Common myeloid progenitor, CD34-positive (primary cell): ENCODE data around the gene NUAK2.
"Not testable (repeated sequence)": the region's sequence is repeated elsewhere in the genome, so short reads cannot be mapped to it uniquely, and the experiment has no call there.

Experiments used
- CTCF ChIA-PET: fragments of 350-600 bp; sonication (Branson Sonifier 250); formaldehyde crosslinking; loops from one replicate; lab custom pipeline; 2021; ENCODE audit warnings: antibody characterized with exemption; lab: Charles Lee
- POLR2A ChIA-PET: fragments of 350-600 bp; sonication (Branson Sonifier 250); formaldehyde crosslinking; loops from one replicate; lab custom pipeline; 2021; ENCODE audit warnings: antibody characterized with exemption; lab: Charles Lee
- DNase-seq, 3 donors: peaks; one replicate each; pipeline versions ENCODE4 v3.0.0 to v3.0.0-alpha.2; 2013
- H3K27ac ChIP-seq, 2 experiments: 1 replicate in 1 of 2; 2 replicates in 1 of 2; pipeline ENCODE4 v1.7.0; 2013; ENCODE audit warnings: inconsistent platforms in 2 of 2, low read length in 2 of 2, mild to moderate bottlenecking in 2 of 2, low read depth in 1 of 2, moderate library complexity in 1 of 2; ENCODE audit not compliant: severe bottlenecking in 2 of 2, insufficient read depth in 1 of 2, poor library complexity in 1 of 2
- H3K27me3 ChIP-seq, 5 experiments: replicated peaks in 2 of 5; 1 replicate in 3 of 5; 2 replicates in 2 of 5; pipeline versions ENCODE4 v1.6.1 to v1.7.0; 2013; ENCODE audit warnings: low read length in 4 of 5, mild to moderate bottlenecking in 2 of 5, moderate library complexity in 2 of 5, inconsistent platforms in 1 of 5; ENCODE audit not compliant: insufficient read depth in 5 of 5, control insufficient read depth in 4 of 5
- H3K36me3 ChIP-seq, 4 experiments: 1 replicate in 2 of 4; 2 replicates in 2 of 4; pipeline versions ENCODE4 v1.6.1 to v1.7.0; 2013; ENCODE audit warnings: low read length in 3 of 4, control low read depth in 1 of 4, mild to moderate bottlenecking in 1 of 4; ENCODE audit not compliant: control insufficient read depth in 4 of 4, insufficient read depth in 4 of 4
- H3K4me1 ChIP-seq, 4 experiments: 1 replicate in 3 of 4; 2 replicates in 1 of 4; pipeline versions ENCODE4 v1.6.1 to v1.7.1; 2013; ENCODE audit warnings: low read length in 3 of 4, mild to moderate bottlenecking in 3 of 4, control low read depth in 1 of 4, inconsistent platforms in 1 of 4, moderate library complexity in 1 of 4; ENCODE audit not compliant: control insufficient read depth in 4 of 4, insufficient read depth in 4 of 4; ENCODE audit errors: control extremely low read depth in 1 of 4
- H3K4me3 ChIP-seq, 7 experiments: 1 replicate in 4 of 7; 2 replicates in 3 of 7; pipeline versions ENCODE4 v1.5.1 to v1.7.0; 2013; ENCODE audit warnings: mild to moderate bottlenecking in 7 of 7, low read length in 6 of 7, moderate library complexity in 6 of 7, inconsistent platforms in 2 of 7, low read depth in 2 of 7, control low read depth in 1 of 7; ENCODE audit not compliant: insufficient read depth in 4 of 7, control insufficient read depth in 1 of 7; ENCODE audit errors: extremely low read depth in 1 of 7
- H3K9me3 ChIP-seq, 5 experiments: 1 replicate in 4 of 5; 2 replicates in 1 of 5; pipeline versions ENCODE4 v1.6.1 to v1.7.1; 2013; ENCODE audit warnings: low read length in 4 of 5, mild to moderate bottlenecking in 2 of 5, inconsistent platforms in 1 of 5, low read depth in 1 of 5, moderate library complexity in 1 of 5; ENCODE audit not compliant: control insufficient read depth in 4 of 5, insufficient read depth in 2 of 5; ENCODE audit errors: control extremely low read depth in 1 of 5
- WGBS: methylation state at CpG from one replicate; pipeline ENCODE4 v1.1.5; 2013; ENCODE audit not compliant: insufficient coverage; 5-methylcytosine and 5-hydroxymethylcytosine counted together

The NUAK2 gene

GRCh38 chr1:205284420-205285144, 37.0 kb downstream of the NUAK2 start:
- H3K4me1 ChIP-seq = peaks cover 25 to 54% (median 52%) of the 10 kb centered on the region in 4 experiments
- H3K4me3 ChIP-seq = peak overlapping the region in 2 of 7 experiments; percentile 13 to 22
- WGBS = 84% methylated on average over 6 of the region's 7 CpGs
- ChIA-PET POLR2A (no interaction called here), CTCF (interaction anchor here (0.7 to 38.2 kb wide), 4 partner anchors 9 to 154 kb away, joined by 4 to 1168 read pairs (median 64); partner anchors contain the start of gene NUAK2)
- peak overlapping the region in 1 of 2 experiments; percentile 2 for H3K27ac ChIP-seq
- H3K9me3 ChIP-seq = no peaks in the 10 kb centered on the region
- H3K27me3 ChIP-seq = peaks cover 0 to 14% (median 0%) of the 10 kb centered on the region in 5 experiments
- peak; percentile 78 to 94 (median 94) for DNase-seq
- H3K36me3 ChIP-seq = no peaks in the 10 kb centered on the region

- H3K4me1 ChIP-seq = peaks cover 23 to 50% (median 47%) of the 10 kb centered on the region in 4 experiments
- no peak for DNase-seq
- ChIA-PET POLR2A (no interaction called here), CTCF (interaction anchor here (7.8 to 38.2 kb wide), 2 partner anchors 10 to 44 kb away, joined by 123 to 1168 read pairs; partner anchors contain the start of gene NUAK2)
- H3K4me3 ChIP-seq = no peak overlapping the region
- H3K27ac ChIP-seq = no peak overlapping the region
- WGBS = 96% methylated on average over 9 of the region's 15 CpGs
- H3K9me3 ChIP-seq = no peaks in the 10 kb centered on the region
- H3K36me3 ChIP-seq = no peaks in the 10 kb centered on the region
- peaks cover 0 to 16% (median 0%) of the 10 kb centered on the region in 5 experiments for H3K27me3 ChIP-seq
Measured at GRCh38 chr1:205283270-205284147, 38.0 kb downstream of the NUAK2 start.

GRCh38 chr1:205280666-205281395, 40.7 kb downstream of the NUAK2 start:
- CTCF ChIA-PET = interaction anchor here (0.7 to 38.2 kb wide), 5 partner anchors 10 to 116 kb away, joined by 3 to 1168 read pairs (median 3); partner anchors contain the start of gene NUAK2
- H3K4me3 ChIP-seq, DNase-seq, POLR2A ChIA-PET, H3K36me3 ChIP-seq, H3K27ac ChIP-seq, H3K9me3 ChIP-seq: not testable (repeated sequence)
- peaks cover 6 to 28% (median 21%) of the 10 kb centered on the region in 4 experiments for H3K4me1 ChIP-seq
- peaks cover 0 to 19% (median 0%) of the 10 kb centered on the region in 5 experiments for H3K27me3 ChIP-seq
- WGBS = 100% methylated on average over 6 of the region's 10 CpGs

GRCh38 chr1:205279986-205280385, 41.6 kb downstream of the NUAK2 start:
- H3K4me1 ChIP-seq = peaks cover 0 to 19% (median 12%) of the 10 kb centered on the region in 4 experiments
- 100% methylated on average over 2 of the region's 3 CpGs for WGBS
- no peak overlapping the region for H3K27ac ChIP-seq
- H3K36me3 ChIP-seq = no peaks in the 10 kb centered on the region
- ChIA-PET CTCF (interaction anchor here (1.2 to 38.2 kb wide), 3 partner anchors 9 to 47 kb away, joined by 3 to 1168 read pairs (median 12); partner anchors contain the start of gene NUAK2), POLR2A (no interaction called here)
- no peak overlapping the region for H3K4me3 ChIP-seq
- peaks cover 0 to 17% (median 0%) of the 10 kb centered on the region in 5 experiments for H3K27me3 ChIP-seq
- DNase-seq = no peak
- H3K9me3 ChIP-seq = no peaks in the 10 kb centered on the region

GRCh38 chr1:205276689-205277065, 44.9 kb downstream of the NUAK2 start:
- POLR2A ChIA-PET = no interaction called here
- peaks cover 0 to 10% (median under 1%) of the 10 kb centered on the region in 4 experiments for H3K4me1 ChIP-seq
- H3K27ac ChIP-seq = no peak overlapping the region

GRCh38 chr1:205275916-205276688, 45.4 kb downstream of the NUAK2 start:
- ChIA-PET POLR2A (no interaction called here), CTCF (interaction anchor here (1.2 to 38.2 kb wide), 6 partner anchors 11 to 70 kb away, joined by 3 to 1168 read pairs (median 64); partner anchors contain the start of gene NUAK2)
- WGBS = 89% methylated on average over 9 of the region's 9 CpGs

More at GRCh38 chr1:205276689-205277065, 44.9 kb downstream of the NUAK2 start:
- Histone ChIP-seq H3K4me3 (no peak overlapping the region), H3K27me3 (peaks cover 0 to 19% (median 0%) of the 10 kb centered on the region in 5 experiments), H3K36me3 (peaks cover 0 to 7% (median 2%) of the 10 kb centered on the region in 4 experiments), H3K9me3 (no peaks in the 10 kb centered on the region)
- WGBS = 98% methylated on average over 6 of the region's 8 CpGs
- DNase-seq = no peak
- CTCF ChIA-PET = interaction anchor here (1.3 to 38.2 kb wide), 4 partner anchors 10 to 119 kb away, joined by 3 to 1168 read pairs (median 124); partner anchors contain the start of gene NUAK2

More at GRCh38 chr1:205275916-205276688, 45.4 kb downstream of the NUAK2 start:
- Histone ChIP-seq H3K9me3 (no peaks in the 10 kb centered on the region), H3K4me1 (peaks cover 0 to 10% (median under 1%) of the 10 kb centered on the region in 4 experiments), H3K36me3 (peaks cover 0 to 13% (median 2%) of the 10 kb centered on the region in 4 experiments), H3K27ac (no peak overlapping the region), H3K27me3 (peaks cover 0 to 17% (median 0%) of the 10 kb centered on the region in 5 experiments), H3K4me3 (no peak overlapping the region)
- no peak for DNase-seq
